HepG2 (cell line): Measurements from ENCODE around the gene ELFN1. TPM values are rescaled to one million over a fixed set of nuclear protein-coding genes. Genes with fewer than 3 reads are reported as not detected.

ENCODE experiments used
- ATAC-seq: fragments of 200-7000 bp; cut with Tn5 transposase; 3 replicates; pipeline ENCODE4 v1.9.1; 2020; ENCODE audit warnings: mild to moderate bottlenecking, moderate library complexity
- BruUV-seq: library from RNA; stranded (reverse); fragments of 400-500 nt; replicated peaks from 2 replicates; lab custom pipeline; 2021; lab: Mats Ljungman, UMichigan
- CTCF ChIA-PET: fragments of 300-600 bp; formaldehyde crosslinking; extraction: SDS; loops from one replicate; lab custom pipeline; 2021; ENCODE audit warnings: low total read pairs, inconsistent platforms, low intra/inter-chr PET ratio; lab: Yijun Ruan, JAX
- POLR2A ChIA-PET: fragments of 350-600 bp; sonication (Branson Sonifier 250); formaldehyde crosslinking; loops from one replicate; lab custom pipeline; 2020; ENCODE audit warnings: antibody characterized with exemption, inconsistent platforms; lab: Yijun Ruan, JAX
- DNase-seq: peaks from one replicate; pipeline ENCODE4 v3.0.0-alpha.2; 2015; ENCODE audit warnings: low spot score
- FAIRE-seq: peaks from 3 replicates; lab custom pipeline; 2011; peaks lifted over from hg19 to GRCh38; lab: Jason Lieb, UNC
- H2AFZ ChIP-seq: one replicate; pipeline ENCODE4 v1.6.1; 2011; ENCODE audit warnings: low read length, inconsistent platforms
- H3K27ac ChIP-seq: fragments of 300-600 bp; 3 replicates; pipeline ENCODE4 v1.8.0; 2011; ENCODE audit warnings: mixed run types, mild to moderate bottlenecking, mixed read lengths, low read length, inconsistent platforms; ENCODE audit not compliant: insufficient read depth; ENCODE audit errors: extremely low read length
- H3K27me3 ChIP-seq, 2 experiments: fragments of 200-600 bp in 1 of 2; 2 replicates in 1 of 2; 3 replicates in 1 of 2; pipeline versions ENCODE4 v1.6.0 to v1.8.0; 2011; ENCODE audit warnings: low read length in 2 of 2, mild to moderate bottlenecking in 2 of 2, moderate library complexity in 2 of 2, inconsistent platforms in 1 of 2; ENCODE audit not compliant: insufficient read depth in 2 of 2, control insufficient read depth in 1 of 2
- H3K36me3 ChIP-seq, 2 experiments: fragments of 200-600 bp in 1 of 2; replicated peaks in 1 of 2; 2 replicates in 1 of 2; 3 replicates in 1 of 2; pipeline versions ENCODE4 v1.5.1 to v1.8.0; 2011; ENCODE audit warnings: low read length in 2 of 2, inconsistent platforms in 1 of 2; ENCODE audit not compliant: insufficient read depth in 2 of 2, control insufficient read depth in 1 of 2
- H3K4me1 ChIP-seq: 2 replicates; pipeline ENCODE4 v1.5.1; 2012; ENCODE audit warnings: low read length, inconsistent platforms; ENCODE audit not compliant: insufficient read depth
- H3K4me2 ChIP-seq: 2 replicates; pipeline ENCODE4 v1.6.0; 2011; ENCODE audit warnings: low read depth, low read length, inconsistent platforms
- H3K4me3 ChIP-seq, 3 experiments: fragments of 200-600 bp in 1 of 3; sonication (generic), shearing (Covaris generic) in 1 of 3; replicated peaks in 1 of 3; 2 replicates each; pipeline ENCODE4 v1.5.1; 2011 to 2016; ENCODE audit warnings: low read length in 3 of 3, inconsistent platforms in 2 of 3, low read depth in 2 of 3, mild to moderate bottlenecking in 2 of 3, control low read depth in 1 of 3, mixed read lengths in 1 of 3; ENCODE audit not compliant: insufficient read depth in 1 of 3
- H3K79me2 ChIP-seq: one replicate; pipeline ENCODE4 v1.6.1; 2011; ENCODE audit warnings: low read length, inconsistent platforms; ENCODE audit not compliant: insufficient read depth
- H3K9ac ChIP-seq: 2 replicates; pipeline ENCODE4 v1.6.0; 2011; ENCODE audit warnings: mild to moderate bottlenecking, low read depth, low read length, inconsistent platforms; ENCODE audit not compliant: insufficient read depth
- H3K9me3 ChIP-seq: 2 replicates; pipeline ENCODE4 v1.5.1; 2012; ENCODE audit warnings: mild to moderate bottlenecking, low read length
- H4K20me1 ChIP-seq: 2 replicates; pipeline ENCODE4 v1.6.0; 2011; ENCODE audit warnings: inconsistent platforms, mild to moderate bottlenecking, low read length, moderate library complexity; ENCODE audit not compliant: insufficient read depth
- ETV6 ChIP-seq: sonication (generic); formaldehyde crosslinking; conservative IDR thresholded peaks from 2 replicates; pipeline ENCODE4 v1.4.0; 2020; ENCODE audit warnings: missing genetic modification reagents
- HOXA9 ChIP-seq: sonication (generic); formaldehyde crosslinking; IDR thresholded peaks from 2 replicates; pipeline ENCODE4 v1.8.1; 2022; ENCODE audit warnings: missing genetic modification reagents, mild to moderate bottlenecking, moderate library complexity, borderline replicate concordance
- PHB2 ChIP-seq: fragments of 450-650 bp; IDR thresholded peaks from 2 replicates; pipeline ENCODE4 v1.6.1; 2018; ENCODE audit not compliant: partially characterized antibody
- SP2 ChIP-seq: sonication (generic); formaldehyde crosslinking; IDR thresholded peaks from 2 replicates; pipeline ENCODE4 v1.5.1; 2020; ENCODE audit warnings: mild to moderate bottlenecking, missing genetic modification reagents
- ZNF350 ChIP-seq: sonication (generic); formaldehyde crosslinking; IDR thresholded peaks from 2 replicates; pipeline ENCODE4 v1.4.0; 2020; ENCODE audit warnings: mild to moderate bottlenecking, low read depth, missing genetic modification reagents, borderline replicate concordance
- ZNF589 ChIP-seq: sonication (generic); formaldehyde crosslinking; conservative IDR thresholded peaks from 2 replicates; pipeline ENCODE4 v1.8.0; 2022; ENCODE audit warnings: mild to moderate bottlenecking, moderate library complexity, missing genetic modification reagents
- ZNF746 ChIP-seq: sonication (generic); formaldehyde crosslinking; IDR thresholded peaks from 2 replicates; pipeline ENCODE4 v1.8.0; 2022; ENCODE audit warnings: mild to moderate bottlenecking, missing genetic modification reagents
- ZSCAN22 ChIP-seq: sonication (generic); formaldehyde crosslinking; IDR thresholded peaks from 2 replicates; pipeline ENCODE4 v1.4.0; 2020; ENCODE audit warnings: mild to moderate bottlenecking, missing genetic modification reagents
- WGBS: methylation state at CpG from one replicate; pipeline ENCODE4 v1.1.6; 2017; ENCODE audit warnings: low lambda C conversion rate; 5-methylcytosine and 5-hydroxymethylcytosine counted together
- in situ Hi-C: cut with HindIII; loops from 2 replicates; pipeline ENCODE4 v1.10.0; 2017; ENCODE audit warnings: low pct_unique_long_range_greater_than_20kb; ENCODE audit not compliant: extremely low pct_ligation_motif_present
- intact Hi-C: fragments of 100-400 bp; cut with micrococcal nuclease; formaldehyde crosslinking; loops from one replicate; pipeline ENCODE4 v1.10.0; 2022; ENCODE audit not compliant: unreplicated experiment
- polyA plus RNA-seq, 8 experiments: library from polyadenylated mRNA; depleted of rRNA in 3 of 8; stranded (reverse) in 7 of 8; unstranded in 1 of 8; fragments of >200 nt; fragmentation: Illumina TruSeq in 4 of 8; extraction: Trizol in 4 of 8; gene quantifications; 2 replicates each; pipeline versions ENCODE4 v1.2.1 to v1.2.3, GENCODE V29; 2011 to 2016; ENCODE audit warnings: low read depth in 4 of 8, missing spikeins in 1 of 8, mixed read lengths in 1 of 8; ENCODE audit not compliant: insufficient read depth in 1 of 8
- total RNA-seq, 5 experiments: library from RNA; depleted of rRNA; stranded (reverse); fragments of >200 nt; fragmentation: Illumina TruSeq; extraction: Trizol; gene quantifications; 2 replicates each; pipeline ENCODE4 v1.2.3, GENCODE V29; 2016; ENCODE audit warnings: low read depth in 1 of 5
- TF ChIP-seq, protein P1 (sequence below): sonication (generic); formaldehyde crosslinking; IDR thresholded peaks from 2 replicates; pipeline ENCODE4 v1.5.1; 2020; ENCODE audit warnings: mild to moderate bottlenecking, missing genetic modification reagents, moderate library complexity
- TF ChIP-seq, protein P2 (sequence below): sonication (generic); formaldehyde crosslinking; IDR thresholded peaks from one replicate; pipeline ENCODE4 v1.5.1; 2020; ENCODE audit warnings: mild to moderate bottlenecking, missing genetic modification reagents; ENCODE audit errors: not compliant biosample characterization
- TF ChIP-seq, protein P3 (sequence below): sonication (generic); formaldehyde crosslinking; IDR thresholded peaks from 2 replicates; pipeline ENCODE4 v1.8.1; 2023; ENCODE audit warnings: missing genetic modification reagents, inconsistent platforms, borderline replicate concordance

ELFN1 gene
- total and polyA plus RNA-seq, 2 of the 13 experiments (the other 11 are each of a cell fraction or from before 2014, with no cell fraction given): 0.13 to 0.18 TPM

DNA sequence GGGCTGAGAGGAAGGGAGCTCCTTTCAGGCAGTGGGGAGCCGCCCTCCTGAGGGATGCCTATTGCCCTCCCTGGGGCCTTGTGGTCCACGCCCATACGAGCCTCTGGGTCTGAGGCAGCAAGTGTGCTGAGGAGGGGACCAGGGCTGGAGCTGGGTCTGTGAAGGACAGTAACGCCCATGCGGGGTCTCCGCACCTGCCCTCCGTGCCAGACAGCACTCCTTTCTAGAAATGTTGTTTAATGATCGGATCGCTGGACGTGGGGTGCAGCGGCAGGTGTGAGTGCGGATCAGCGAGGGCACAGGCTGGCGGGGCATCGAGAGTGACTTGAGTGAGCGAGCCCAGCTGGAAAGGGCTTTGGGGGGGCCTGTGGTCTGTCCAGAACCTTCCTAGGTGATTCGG lies 70.1 kb downstream of the ELFN1 start:
- CTCF ChIA-PET: no interaction called here
- no peak overlapping the region for H2AFZ ChIP-seq
- POLR2A ChIA-PET: no interaction called here
- no peak overlapping the region for H3K4me3 ChIP-seq
- H3K9me3 ChIP-seq: no peaks in the 10 kb centered on the region
- H3K4me1 ChIP-seq: peaks cover 19% of the 10 kb centered on the region
- peaks cover 0 to 21% of the 10 kb centered on the region in 2 experiments; a peak in 3 of 5 replicates for H3K27me3 ChIP-seq
- no peak overlapping the region for H3K4me2 ChIP-seq
- no peaks in the 10 kb centered on the region for H3K36me3 ChIP-seq
- DNase-seq (no peak), ATAC-seq (no peak), FAIRE-seq (no peak)
- 87% methylated on average over 14 of the region's 17 CpGs for WGBS
- intact Hi-C loops (no loop called here), in situ Hi-C loops (no loop called here)
- TF ChIP-seq ZNF746 (CRISPR knock-in tag) (no peak), PHB2 (no peak), ETV6 (CRISPR knock-in tag) (no peak), ZNF589 (CRISPR knock-in tag) (no peak), ZSCAN22 (CRISPR knock-in tag) (no peak), ZNF350 (CRISPR knock-in tag) (no peak), HOXA9 (no peak), SP2 (CRISPR knock-in tag) (no peak)
- TF ChIP-seq, protein P1, sequence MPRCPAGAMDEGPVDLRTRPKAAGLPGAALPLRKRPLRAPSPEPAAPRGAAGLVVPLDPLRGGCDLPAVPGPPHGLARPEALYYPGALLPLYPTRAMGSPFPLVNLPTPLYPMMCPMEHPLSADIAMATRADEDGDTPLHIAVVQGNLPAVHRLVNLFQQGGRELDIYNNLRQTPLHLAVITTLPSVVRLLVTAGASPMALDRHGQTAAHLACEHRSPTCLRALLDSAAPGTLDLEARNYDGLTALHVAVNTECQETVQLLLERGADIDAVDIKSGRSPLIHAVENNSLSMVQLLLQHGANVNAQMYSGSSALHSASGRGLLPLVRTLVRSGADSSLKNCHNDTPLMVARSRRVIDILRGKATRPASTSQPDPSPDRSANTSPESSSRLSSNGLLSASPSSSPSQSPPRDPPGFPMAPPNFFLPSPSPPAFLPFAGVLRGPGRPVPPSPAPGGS (CRISPR knock-in tag): no peak
- TF ChIP-seq, protein P2, sequence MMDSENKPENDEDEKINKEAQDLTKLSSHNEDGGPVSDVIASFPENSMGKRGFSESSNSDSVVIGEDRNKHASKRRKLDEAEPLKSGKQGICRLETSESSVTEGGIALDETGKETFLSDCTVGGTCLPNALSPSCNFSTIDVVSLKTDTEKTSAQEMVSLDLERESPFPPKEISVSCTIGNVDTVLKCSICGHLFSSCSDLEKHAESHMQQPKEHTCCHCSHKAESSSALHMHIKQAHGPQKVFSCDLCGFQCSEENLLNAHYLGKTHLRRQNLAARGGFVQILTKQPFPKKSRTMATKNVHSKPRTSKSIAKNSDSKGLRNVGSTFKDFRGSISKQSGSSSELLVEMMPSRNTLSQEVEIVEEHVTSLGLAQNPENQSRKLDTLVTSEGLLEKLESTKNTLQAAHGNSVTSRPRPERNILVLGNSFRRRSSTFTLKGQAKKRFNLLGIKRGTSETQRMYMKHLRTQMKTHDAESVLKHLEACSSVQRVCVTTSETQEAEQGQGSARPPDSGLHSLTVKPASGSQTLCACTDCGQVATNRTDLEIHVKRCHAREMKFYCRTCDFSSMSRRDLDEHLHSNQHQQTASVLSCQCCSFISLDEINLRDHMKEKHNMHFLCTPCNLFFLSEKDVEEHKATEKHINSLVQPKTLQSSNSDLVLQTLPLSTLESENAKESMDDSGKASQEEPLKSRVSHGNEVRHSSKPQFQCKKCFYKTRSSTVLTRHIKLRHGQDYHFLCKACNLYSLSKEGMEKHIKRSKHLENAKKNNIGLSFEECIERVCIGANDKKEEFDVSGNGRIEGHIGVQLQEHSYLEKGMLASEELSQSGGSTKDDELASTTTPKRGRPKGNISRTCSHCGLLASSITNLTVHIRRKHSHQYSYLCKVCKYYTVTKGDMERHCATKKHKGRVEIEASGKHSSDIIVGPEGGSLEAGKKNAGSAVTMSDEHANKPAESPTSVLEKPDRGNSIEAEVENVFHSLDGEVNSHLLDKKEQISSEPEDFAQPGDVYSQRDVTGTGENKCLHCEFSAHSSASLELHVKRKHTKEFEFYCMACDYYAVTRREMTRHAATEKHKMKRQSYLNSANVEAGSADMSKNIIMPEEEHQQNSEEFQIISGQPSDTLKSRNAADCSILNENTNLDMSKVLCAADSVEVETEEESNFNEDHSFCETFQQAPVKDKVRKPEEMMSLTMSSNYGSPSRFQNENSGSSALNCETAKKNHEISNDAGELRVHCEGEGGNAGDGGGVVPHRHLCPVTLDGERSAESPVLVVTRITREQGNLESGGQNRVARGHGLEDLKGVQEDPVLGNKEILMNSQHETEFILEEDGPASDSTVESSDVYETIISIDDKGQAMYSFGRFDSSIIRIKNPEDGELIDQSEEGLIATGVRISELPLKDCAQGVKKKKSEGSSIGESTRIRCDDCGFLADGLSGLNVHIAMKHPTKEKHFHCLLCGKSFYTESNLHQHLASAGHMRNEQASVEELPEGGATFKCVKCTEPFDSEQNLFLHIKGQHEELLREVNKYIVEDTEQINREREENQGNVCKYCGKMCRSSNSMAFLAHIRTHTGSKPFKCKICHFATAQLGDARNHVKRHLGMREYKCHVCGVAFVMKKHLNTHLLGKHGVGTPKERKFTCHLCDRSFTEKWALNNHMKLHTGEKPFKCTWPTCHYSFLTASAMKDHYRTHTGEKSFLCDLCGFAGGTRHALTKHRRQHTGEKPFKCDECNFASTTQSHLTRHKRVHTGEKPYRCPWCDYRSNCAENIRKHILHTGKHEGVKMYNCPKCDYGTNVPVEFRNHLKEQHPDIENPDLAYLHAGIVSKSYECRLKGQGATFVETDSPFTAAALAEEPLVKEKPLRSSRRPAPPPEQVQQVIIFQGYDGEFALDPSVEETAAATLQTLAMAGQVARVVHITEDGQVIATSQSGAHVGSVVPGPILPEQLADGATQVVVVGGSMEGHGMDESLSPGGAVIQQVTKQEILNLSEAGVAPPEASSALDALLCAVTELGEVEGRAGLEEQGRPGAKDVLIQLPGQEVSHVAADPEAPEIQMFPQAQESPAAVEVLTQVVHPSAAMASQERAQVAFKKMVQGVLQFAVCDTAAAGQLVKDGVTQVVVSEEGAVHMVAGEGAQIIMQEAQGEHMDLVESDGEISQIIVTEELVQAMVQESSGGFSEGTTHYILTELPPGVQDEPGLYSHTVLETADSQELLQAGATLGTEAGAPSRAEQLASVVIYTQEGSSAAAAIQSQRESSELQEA (CRISPR knock-in tag): no peak
- TF ChIP-seq, protein P3, sequence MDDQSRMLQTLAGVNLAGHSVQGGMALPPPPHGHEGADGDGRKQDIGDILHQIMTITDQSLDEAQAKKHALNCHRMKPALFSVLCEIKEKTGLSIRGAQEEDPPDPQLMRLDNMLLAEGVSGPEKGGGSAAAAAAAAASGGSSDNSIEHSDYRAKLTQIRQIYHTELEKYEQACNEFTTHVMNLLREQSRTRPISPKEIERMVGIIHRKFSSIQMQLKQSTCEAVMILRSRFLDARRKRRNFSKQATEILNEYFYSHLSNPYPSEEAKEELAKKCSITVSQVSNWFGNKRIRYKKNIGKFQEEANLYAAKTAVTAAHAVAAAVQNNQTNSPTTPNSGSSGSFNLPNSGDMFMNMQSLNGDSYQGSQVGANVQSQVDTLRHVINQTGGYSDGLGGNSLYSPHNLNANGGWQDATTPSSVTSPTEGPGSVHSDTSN (CRISPR knock-in tag): no peak
- H4K20me1 ChIP-seq: no peaks in the 10 kb centered on the region
- BruUV-seq: no TSS peak
- H3K9ac ChIP-seq: no peak overlapping the region
- no peaks in the 10 kb centered on the region for H3K79me2 ChIP-seq
- H3K27ac ChIP-seq: no peak overlapping the region
